OCI-LY7 (cell line): ENCODE results near the gene ITPA.
"Not testable (repeated sequence)": the region's sequence is repeated elsewhere in the genome, so short reads cannot be mapped to it uniquely, and the experiment has no call there.

Experiments
- EZH2phosphoT487 ChIP-seq: fragments of 200-600 bp; sonication (generic); IDR thresholded peaks from 2 replicates; pipeline ENCODE4 v1.6.1; 2018; ENCODE audit warnings: low read depth, borderline replicate concordance, mild to moderate bottlenecking, mixed run types, antibody characterized with exemption, low read length, moderate library complexity, mixed read lengths
- TF ChIP-seq, protein P1 (sequence below): fragments of 200-600 bp; sonication (generic); conservative IDR thresholded peaks from 2 replicates; pipeline ENCODE4 v1.5.1; 2014; ENCODE audit warnings: mild to moderate bottlenecking, antibody characterized with exemption, low read length, moderate library complexity, mixed read lengths

DNA sequence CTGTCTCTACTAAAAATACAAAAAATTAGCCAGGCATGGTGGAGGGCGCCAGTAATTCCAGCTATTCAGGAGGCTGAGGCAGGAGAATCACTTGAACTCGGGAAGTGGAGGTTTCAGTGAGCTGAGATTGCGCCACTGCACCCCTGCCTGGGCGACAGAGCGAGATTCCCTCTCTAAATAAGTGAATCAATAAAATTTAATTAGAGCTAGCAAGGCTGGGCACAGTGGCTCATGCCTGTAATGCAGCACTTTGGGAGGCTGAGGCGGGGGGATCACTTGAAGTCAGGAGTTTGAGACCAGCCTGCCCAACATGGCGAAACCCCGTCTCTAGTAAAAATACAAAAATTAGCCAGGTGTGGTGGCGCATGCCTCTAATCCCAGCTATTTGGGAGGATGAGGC lies 21.4 kb upstream of the ITPA start:
- TF ChIP-seq, protein P1, sequence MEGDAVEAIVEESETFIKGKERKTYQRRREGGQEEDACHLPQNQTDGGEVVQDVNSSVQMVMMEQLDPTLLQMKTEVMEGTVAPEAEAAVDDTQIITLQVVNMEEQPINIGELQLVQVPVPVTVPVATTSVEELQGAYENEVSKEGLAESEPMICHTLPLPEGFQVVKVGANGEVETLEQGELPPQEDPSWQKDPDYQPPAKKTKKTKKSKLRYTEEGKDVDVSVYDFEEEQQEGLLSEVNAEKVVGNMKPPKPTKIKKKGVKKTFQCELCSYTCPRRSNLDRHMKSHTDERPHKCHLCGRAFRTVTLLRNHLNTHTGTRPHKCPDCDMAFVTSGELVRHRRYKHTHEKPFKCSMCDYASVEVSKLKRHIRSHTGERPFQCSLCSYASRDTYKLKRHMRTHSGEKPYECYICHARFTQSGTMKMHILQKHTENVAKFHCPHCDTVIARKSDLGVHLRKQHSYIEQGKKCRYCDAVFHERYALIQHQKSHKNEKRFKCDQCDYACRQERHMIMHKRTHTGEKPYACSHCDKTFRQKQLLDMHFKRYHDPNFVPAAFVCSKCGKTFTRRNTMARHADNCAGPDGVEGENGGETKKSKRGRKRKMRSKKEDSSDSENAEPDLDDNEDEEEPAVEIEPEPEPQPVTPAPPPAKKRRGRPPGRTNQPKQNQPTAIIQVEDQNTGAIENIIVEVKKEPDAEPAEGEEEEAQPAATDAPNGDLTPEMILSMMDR: not testable (repeated sequence)
- not testable (repeated sequence) for TF ChIP-seq EZH2phosphoT487
